Right lobe of liver (tissue), 4 donors: ENCODE results near the gene BLTP3A.

Source experiments
- CTCF ChIP-seq, 4 donors: fragments of 200-600 bp in 3 of 4; fragments of 450-650 bp in 1 of 4; IDR thresholded peaks; one replicate each; pipeline versions ENCODE4 v1.5.1 to v1.8.0; 2016 to 2022; ENCODE audit warnings: antibody characterized with exemption in 4 of 4, mild to moderate bottlenecking in 2 of 4
- POLR2A ChIP-seq: fragments of 450-650 bp; IDR thresholded peaks from one replicate; pipeline ENCODE4 v1.6.1; 2017; ENCODE audit warnings: antibody characterized with exemption, mild to moderate bottlenecking
- donor health status: DM: no; HTN: no; CAD: no.
- donor health status: DM: no; HTN: no; CAD: no.
- donor health status: DM: no; HTN: yes; CAD: no.

GRCh38 chr6:34798057-34798456 lies 6.2 kb downstream of the BLTP3A start:
- TF ChIP-seq CTCF (IDR thresholded peaks at IDR 0.05) (no peak), POLR2A (no peak)
